Hippocampal formation (tissue), 2 donors: ENCODE measurements around the gene MID1IP1.

Experiments used
- DNase-seq, 2 donors: peaks; one replicate each; lab custom pipeline; 2025; lab: John Stamatoyannopoulos, UW

MID1IP1 gene

GRCh38 chrX:38816155-38816554 lies 14.9 kb downstream of the MID1IP1 start:
- DNase-seq: no peak

- peak in 1 of 2 donors; percentile 9 for DNase-seq
These were observed 15.9 kb downstream of the MID1IP1 start for GRCh38 chrX:38817004-38817703.

DNA sequence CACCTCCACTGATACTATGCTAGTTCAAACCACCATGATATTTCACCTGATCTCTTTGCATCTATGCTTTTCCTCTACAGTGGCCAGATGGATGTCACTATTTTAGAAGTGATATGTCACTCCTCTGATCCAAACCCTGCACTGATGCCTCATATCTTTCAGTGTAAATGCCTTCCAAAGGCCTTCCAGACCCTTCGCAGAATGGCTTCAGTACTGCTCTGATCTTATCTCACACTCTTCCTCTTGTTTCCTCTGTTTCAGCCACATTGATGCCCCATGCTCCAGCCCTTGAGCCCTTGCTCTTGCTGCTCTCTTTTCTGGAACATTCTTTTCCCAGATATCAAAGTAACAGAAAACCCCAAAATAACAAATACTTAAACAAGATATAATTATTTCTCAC lies 17.9 kb downstream of the MID1IP1 start:
- DNase-seq: no peak

GRCh38 chrX:38819709-38820108 lies 18.4 kb downstream of the MID1IP1 start:
- no peak for DNase-seq

DNA sequence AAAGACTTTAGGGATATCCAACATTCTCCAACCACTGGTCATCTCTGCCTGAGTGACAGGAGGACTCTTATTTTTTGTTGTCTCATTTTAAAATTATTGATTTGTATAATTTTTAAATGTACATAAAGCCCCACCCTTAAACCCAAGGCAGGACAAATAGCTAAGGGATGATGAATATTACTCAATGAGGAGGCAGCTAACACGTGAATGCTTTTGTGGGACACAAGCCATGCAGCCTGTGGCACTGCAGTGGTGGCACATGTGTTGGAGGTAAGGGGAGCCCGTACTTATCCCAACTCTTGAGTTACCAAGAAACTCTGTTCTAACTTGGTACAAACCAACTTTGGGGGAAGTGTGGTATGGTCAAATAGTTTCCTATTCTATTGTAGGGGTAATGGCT lies 19.5 kb downstream of the MID1IP1 start:
- DNase-seq: no peak

GRCh38 chrX:38824176-38824575 lies 22.9 kb downstream of the MID1IP1 start:
- no peak for DNase-seq

GRCh38 chrX:38831949-38832348 lies 30.7 kb downstream of the MID1IP1 start:
- DNase-seq: no peak

DNA sequence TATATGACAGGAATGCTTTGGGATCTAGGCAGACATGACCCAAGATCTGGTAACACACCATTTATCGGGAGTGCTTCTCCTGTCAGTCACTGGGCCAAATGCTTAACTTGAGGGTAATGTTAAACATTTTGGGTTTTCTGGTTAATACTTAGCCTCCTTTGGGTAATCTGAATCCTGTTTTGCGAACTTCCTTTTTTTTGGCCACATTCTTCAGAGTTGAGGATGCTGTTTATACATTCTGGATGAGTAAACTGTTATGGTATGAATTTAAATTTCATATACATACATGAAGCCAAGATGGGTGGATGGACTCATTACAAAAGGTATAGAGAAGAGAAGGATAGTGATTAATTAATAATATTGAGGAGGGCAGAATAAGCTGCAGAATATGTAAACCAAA lies 36.1 kb downstream of the MID1IP1 start:
- no peak for DNase-seq

DNA sequence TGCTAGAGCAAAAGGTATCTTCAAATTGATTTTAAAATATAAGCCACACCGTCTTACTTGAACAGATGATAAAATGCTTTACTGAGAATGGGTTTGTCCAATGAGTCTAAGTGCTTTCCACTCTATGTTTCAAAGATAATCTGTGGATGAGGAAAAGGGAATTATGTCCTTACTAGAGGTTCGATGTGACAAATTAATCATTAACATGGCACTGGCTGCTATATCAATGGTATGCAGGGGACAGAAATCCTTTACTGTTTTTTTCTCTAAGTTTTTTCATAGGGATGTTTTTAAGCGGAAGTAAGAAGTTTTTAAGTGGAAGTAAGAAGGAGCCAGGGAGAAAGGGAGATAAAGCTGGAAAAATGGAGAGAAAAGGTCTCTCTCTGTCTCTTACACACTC lies 38.0 kb downstream of the MID1IP1 start:
- no peak for DNase-seq

DNA sequence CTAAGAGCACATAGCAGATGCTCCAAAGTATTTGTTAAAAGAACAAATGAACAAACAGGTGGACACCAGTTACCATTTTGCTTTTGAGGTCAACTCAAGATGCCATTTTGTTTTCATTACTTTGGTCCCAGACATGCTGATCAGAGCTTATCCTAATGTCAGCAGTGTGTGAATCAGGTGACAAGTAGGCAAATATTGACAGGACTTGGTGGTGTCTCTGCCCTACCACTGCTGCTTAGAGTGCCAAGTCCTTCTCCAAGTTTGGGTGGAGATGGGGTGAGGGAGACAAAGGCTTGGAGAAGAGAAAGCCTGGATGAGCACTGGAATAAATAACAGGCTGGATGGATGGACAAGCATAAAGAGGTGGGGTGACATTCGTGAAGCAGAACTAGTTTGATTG lies 38.7 kb downstream of the MID1IP1 start:
- no peak for DNase-seq

DNA sequence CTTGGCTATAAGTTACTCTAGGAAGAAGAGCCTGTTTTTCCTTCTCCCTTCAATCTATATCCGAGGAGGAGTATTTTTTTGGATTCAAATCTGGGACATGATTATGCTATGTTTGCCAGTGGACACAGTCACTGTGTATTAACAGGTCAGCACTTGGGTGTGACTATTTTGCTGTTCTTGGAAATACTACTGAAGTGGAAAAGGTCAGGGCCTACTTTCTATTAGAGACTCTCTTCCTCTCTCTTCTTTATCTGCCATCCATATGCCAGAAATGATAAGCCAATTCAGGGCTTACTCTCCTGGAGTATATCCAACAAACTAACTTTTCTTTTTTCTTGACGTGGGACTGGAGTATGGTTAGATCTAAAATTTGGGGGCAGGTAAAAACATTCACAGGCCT lies 40.5 kb downstream of the MID1IP1 start:
- DNase-seq: no peak

- peak in 1 of 2 donors; percentile 13 for DNase-seq
These were observed 44.2 kb downstream of the MID1IP1 start for GRCh38 chrX:38845426-38845825.

- no peak for DNase-seq
These were observed 46.1 kb downstream of the MID1IP1 start for GRCh38 chrX:38847206-38847902.

GRCh38 chrX:38847903-38848230 lies 46.6 kb downstream of the MID1IP1 start:
- DNase-seq: no peak

DNA sequence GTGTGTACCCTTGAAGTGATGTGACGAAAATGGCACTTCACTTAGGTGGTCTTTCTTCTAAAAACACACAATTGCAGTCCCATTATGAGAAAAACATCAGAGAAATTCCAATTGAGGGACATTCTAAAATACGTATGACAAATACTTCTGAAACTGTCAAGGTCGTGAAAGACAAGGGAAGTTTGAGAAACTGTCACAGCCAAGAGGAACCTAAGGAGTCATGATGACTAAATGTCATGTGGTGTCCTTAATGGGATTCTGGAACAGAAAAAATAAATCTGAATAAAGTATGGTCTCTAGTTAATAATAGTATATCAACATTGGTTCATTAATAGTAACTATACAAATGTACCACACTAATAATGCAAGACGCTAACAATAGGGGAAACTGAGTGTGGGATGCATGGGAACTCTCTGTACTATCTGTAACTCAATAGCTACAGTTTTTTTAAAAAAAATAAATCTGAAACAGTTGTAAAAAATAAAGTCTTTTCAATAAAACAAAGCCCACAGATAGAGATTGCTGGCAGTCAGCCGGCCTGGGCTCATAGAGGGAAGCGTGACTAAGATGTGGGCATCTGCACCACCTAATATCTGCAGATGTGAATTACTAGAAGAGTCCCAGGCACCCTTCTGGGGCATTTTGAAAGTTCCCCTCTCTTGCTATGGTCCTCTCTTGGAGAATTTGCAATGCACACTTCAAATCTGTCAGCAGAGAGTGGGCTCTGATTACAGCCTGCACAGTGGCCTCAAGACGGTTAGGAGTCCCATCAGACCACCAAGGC lies 47.6 kb downstream of the MID1IP1 start:
- DNase-seq: no peak

- no peak for DNase-seq
These were observed 49.7 kb downstream of the MID1IP1 start for GRCh38 chrX:38850807-38851544.

- no peak for DNase-seq
These were observed 53.0 kb downstream of the MID1IP1 start for GRCh38 chrX:38854305-38854704.
